ENCODE results near the gene AP3D1.
"Not testable (repeated sequence)": the region's sequence is repeated elsewhere in the genome, so short reads cannot be mapped to it uniquely, and the experiment has no call there.

Gene AP3D1

DNA sequence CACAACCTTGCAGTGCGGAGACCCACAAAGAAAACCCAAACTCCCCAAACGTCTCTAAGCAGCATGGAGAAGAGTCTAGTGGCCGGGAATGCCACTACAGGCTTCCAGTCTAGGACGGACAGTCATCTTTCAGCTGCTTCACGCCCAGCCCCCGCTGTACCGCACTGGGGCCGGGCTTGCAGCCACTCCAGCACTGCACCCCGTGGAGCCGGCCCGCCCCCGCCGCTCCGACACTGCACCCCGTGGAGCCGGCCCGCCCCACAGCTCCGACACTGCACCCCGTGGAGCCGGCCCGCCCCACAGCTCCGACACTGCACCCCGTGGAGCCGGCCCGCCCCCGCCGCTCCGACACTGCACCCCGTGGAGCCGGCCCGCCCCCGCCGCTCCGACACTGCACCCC lies 23.1 kb downstream of the AP3D1 start:
- not testable (repeated sequence) for DNase-seq (ENCODE audit: low spot score)

GRCh38 chr19:2127758-2128157 lies 23.6 kb downstream of the AP3D1 start:
- no peak for DNase-seq (ENCODE audit: low spot score)

- DNase-seq (ENCODE audit: low spot score), result no peak
Observed at GRCh38 chr19:2126879-2127518, 24.4 kb downstream of the AP3D1 start.

- DNase-seq (ENCODE audit: low spot score), result no peak
Observed at GRCh38 chr19:2123682-2124387, 27.5 kb downstream of the AP3D1 start.

GRCh38 chr19:2122982-2123381 lies 28.4 kb downstream of the AP3D1 start:
- no peak for DNase-seq (ENCODE audit: low spot score)

- DNase-seq (ENCODE audit: low spot score), result no peak
Observed at GRCh38 chr19:2122251-2122650, 29.1 kb downstream of the AP3D1 start.

DNA sequence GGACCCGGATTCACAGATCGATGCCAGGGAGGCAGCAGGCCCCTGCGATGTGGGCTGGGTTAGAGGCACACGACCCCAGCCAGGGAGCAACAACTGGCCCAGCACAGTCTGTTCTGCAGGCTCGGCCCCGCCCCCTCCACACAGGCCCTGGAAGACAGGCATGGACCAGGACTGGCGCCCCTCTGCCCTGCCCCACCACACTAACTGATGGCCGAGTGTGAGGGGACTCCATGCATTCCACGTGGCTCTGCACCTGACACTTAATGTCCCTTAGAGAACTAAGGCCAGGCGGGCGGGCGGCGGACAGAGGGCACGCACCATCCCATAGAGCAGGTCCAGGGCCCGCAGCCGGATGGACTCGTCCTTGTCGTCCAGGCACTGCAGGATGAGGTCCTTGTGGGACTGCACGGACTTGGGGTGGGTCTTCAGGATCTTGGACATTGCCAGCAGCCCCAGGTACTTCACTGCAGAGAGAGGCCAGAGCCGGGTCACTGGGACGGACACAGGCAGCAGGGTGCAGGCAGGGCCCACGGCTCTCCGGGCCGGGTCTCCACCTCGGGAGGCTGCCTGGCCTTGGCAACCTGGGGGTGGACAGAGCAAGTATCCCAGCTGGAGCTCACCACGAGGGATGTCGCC lies 29.8 kb downstream of the AP3D1 start:
- no peak for DNase-seq (ENCODE audit: low spot score)

DNA sequence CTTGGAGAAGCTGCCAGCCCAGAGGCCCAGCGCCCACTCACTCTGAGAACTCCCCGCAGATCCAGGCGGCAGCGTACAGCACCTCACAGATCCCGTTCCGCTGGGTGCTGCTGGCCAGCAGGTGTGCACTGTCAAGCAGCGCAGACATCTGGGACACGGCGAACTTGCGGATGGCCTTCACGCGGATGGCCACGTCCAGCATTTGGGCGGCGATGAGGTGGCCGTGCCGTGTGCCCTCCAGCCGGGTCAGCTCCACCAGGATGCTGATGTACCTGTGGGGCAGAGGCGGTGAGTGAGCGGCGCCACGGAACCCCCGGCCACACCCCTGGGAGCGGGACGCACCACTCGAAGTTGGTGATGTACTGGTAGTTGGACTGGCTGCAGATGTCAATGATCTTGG lies 30.5 kb downstream of the AP3D1 start:
- no peak for DNase-seq (ENCODE audit: low spot score)

DNA sequence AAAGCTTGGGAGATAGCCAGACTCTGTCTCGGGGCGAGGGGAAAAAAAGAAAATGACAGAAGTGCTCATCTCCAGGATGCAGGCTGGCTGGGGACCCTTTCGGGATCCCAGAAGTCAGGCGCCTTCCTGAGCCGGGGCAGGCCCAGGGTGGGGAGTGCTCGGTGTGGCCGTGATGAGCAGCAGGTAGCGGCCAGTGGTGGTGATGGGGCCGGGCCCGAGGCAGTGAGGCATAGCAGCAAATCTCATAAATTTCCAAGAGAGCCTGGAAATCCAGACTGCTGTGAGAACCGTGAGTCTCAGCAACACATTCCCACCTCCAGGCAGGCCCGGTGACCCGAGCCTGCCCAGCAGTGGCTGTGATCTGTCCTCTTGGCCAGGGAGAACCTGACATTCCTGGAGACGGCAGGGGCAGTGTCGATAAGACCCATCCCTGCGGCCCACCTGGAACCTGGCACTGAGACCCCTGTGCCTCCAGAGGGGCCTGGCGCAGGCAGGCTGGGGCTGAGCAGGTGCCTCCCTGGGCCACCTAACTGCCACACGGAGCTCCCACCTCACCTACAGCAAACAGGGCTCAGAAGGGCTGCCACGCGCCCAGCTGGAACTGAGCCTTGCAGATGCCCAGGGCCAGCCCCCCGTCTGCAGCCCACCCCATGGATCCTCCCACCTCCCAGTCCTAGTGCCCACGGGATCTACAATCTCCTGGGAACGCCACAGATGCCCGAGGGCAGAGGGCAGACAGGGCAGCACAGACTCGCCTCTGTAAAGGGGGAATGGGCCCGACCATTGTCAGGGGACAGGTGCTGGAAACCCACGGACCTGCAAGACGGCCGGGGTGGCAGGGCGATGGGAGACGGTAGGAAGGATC lies 31.2 kb downstream of the AP3D1 start:
- no peak for DNase-seq (ENCODE audit: low spot score)

GRCh38 chr19:2118438-2118837 lies 32.9 kb downstream of the AP3D1 start:
- DNase-seq (ENCODE audit: low spot score), result no peak

DNA sequence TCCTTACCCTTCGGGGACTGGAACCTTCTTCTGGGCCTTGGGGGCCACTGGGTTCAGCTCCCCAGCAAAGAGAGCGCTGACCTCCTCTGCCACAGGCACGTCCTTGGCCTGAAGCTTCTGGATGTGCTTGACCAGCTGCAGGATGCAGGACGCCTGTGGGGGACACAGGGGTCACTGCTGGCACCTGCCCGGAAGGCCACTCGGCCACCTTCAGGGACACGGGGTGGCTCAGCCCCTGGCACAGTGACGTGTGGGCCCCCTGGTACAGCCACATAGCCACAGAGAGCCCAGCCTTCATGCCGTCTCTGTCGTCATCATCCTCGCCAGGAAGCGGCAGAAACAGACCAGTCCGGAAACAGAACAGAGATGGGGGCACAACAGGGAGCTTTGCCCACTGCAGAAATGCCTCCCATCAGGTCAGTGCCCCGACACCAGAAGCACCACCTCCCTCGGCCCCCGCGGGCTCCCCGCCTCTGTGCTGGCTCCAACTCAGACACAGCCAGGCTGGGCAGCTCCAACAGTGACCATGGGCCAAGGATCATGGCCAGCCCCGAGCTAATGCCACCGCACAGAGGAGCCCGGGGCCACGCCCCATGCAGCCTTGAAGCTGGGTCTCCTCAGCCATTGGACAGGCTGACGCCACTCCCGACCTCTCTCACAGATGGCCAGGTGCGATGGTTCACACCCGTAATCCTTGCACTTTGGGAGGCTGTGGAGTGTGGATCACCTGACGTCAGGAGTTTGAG lies 34.0 kb downstream of the AP3D1 start:
- no peak for DNase-seq (ENCODE audit: low spot score)

GRCh38 chr19:2116507-2116906 lies 34.9 kb downstream of the AP3D1 start:
- no peak for DNase-seq (ENCODE audit: low spot score)

- no peak for DNase-seq (ENCODE audit: low spot score)
Observed at GRCh38 chr19:2115911-2116426, 35.4 kb downstream of the AP3D1 start.

DNA sequence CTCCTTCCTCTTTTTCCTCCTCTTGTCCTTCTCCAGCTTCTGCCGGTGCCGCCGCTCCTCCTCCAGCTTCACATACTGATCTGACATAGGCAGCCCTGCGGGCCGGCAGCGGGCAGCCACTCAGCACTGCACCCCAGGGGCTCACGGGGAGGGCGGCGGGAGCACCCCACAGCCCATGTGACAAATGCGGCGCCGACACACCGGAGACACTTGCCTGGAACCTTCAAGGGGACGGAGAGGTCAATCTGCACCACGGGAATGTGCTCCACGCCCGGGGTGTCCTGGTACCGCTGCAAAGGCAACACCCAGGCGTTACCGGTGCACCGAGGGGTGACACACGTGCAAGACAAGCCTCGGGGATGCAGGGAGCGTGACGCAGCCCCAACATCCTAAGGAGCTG lies 36.0 kb downstream of the AP3D1 start:
- DNase-seq (ENCODE audit: low spot score), result no peak

GRCh38 chr19:2114821-2115220 lies 36.5 kb downstream of the AP3D1 start:
- DNase-seq (ENCODE audit: low spot score), result no peak

- DNase-seq (ENCODE audit: low spot score), result no peak
Observed at GRCh38 chr19:2114218-2114617, 37.1 kb downstream of the AP3D1 start.

DNA sequence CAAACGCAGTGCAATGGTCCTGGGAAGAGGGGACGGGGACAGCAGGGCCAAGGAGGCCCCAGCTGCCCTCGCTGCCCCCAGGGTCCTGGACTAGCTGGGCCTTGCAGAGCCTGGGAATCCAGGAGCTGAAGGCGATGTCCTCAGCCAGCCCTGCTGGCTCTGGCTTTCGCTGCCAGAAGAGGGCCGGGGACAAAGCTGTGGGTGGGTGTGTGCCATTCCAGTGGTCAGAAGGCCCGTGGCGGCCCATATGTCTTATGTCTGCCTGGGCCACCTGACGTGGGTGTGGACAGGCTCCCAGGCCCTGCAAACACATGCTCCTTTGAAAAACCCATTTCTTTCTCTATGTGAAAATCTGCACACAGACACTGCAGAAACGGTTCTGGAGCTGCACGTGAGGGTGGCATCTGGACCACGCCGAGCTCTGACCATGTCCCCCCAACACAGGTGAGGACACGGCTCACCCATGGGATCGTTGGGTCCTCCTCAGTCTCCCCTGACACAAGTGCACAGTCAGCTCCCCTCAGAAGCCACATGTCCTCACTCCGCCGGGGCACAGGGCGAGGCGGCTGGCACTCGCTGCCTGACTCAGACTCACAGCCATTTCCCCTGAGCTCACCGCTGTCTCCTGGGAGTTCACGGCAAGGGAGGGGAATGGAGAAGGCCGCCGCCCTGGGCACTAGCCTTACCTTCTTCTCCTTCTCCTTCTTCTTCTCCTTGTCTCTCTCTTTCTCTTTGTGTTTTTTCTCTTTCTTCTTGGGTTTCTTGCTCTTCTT lies 37.7 kb downstream of the AP3D1 start:
- no peak for DNase-seq (ENCODE audit: low spot score)

DNA sequence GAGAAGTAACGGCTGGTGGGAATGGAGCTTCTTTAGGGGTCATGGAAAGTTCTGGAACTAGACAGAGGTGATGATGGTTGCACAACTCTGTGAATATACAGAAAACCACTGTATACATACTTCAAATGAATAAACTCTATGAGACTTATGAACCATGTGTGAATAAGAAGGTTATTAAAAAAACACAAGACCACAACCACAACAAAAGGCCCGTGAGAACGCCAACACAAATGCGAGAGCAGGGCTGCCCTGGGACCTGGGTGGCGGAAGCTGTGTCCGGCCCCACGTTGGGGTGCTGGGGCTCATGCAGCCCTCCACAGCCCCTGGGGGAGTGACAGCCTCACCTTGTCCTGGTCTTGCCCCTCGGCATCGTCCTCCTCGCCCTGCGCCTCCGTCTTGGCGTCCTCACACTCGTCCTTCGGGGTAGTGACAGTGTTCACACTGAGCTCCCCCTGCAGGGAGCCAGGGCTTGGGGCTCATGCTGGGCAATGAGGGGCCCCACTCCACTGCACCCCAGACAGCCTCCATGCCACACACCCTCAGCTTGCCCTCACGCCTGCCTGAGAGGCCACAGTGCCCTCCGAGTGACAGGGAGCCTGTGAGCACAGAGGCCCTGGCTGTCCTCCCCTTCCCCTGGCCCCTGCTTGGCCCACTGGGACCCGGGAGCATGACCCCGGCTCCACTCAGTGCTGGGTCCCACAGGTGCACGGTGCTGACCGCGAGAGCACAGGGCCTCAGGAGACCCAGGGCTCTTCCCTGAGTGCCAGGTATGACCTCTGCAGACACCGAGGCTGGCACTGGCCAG lies 38.6 kb downstream of the AP3D1 start:
- no peak for DNase-seq (ENCODE audit: low spot score)

DNA sequence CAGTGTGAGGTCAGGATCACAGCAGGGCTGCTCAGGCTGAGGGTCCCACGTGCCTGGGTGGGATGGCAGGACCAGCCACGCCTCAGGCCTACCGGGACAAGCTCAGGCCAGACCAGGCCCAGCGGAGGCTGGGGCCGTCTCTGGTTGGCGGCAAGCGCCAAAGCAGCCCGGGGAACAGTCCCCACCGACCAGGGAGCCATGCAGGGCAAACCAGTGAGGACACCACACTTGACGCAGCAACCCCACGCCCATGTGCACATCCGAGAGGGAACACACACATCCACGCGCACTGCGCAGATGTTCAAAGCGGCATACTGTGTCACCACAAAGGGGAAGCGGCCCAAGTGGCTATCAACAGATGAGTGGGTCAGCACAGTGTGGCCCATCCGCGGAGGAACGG lies 39.5 kb downstream of the AP3D1 start:
- DNase-seq (ENCODE audit: low spot score), result no peak

DNA sequence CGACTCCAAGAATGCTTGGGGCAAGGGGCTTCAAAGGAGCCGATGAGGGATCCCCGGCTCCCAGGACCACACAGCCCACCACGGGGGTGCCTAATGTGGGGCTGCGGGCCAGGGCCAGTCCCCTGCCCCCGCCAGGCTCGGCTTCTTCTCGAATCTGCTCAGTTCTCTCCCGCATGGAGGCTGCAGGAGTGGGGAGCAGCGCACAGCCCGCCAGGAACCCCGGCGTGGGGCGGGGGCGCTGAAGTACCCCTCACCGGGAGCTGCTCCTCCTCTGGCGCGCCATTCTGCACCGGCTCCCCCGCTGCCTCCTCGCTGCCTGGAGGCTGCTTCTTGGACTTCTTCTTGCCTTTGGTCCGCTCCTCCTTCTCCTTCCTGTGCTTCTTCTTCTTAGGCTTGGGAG lies 39.9 kb downstream of the AP3D1 start:
- no peak for DNase-seq (ENCODE audit: low spot score)
